HG02610 (cell line): Measurements from ENCODE around the gene TAF4.
"Not testable (repeated sequence)": the region's sequence is repeated elsewhere in the genome, so short reads cannot be mapped to it uniquely, and the experiment has no call there.

Experiments
- ATAC-seq: cut with Tn5 transposase; IDR thresholded peaks from one replicate; pipeline ENCODE4 v1.9.1; 2021; ENCODE audit warnings: mild to moderate bottlenecking, moderate library complexity; ENCODE audit not compliant: unreplicated experiment

The TAF4 gene, protein sequence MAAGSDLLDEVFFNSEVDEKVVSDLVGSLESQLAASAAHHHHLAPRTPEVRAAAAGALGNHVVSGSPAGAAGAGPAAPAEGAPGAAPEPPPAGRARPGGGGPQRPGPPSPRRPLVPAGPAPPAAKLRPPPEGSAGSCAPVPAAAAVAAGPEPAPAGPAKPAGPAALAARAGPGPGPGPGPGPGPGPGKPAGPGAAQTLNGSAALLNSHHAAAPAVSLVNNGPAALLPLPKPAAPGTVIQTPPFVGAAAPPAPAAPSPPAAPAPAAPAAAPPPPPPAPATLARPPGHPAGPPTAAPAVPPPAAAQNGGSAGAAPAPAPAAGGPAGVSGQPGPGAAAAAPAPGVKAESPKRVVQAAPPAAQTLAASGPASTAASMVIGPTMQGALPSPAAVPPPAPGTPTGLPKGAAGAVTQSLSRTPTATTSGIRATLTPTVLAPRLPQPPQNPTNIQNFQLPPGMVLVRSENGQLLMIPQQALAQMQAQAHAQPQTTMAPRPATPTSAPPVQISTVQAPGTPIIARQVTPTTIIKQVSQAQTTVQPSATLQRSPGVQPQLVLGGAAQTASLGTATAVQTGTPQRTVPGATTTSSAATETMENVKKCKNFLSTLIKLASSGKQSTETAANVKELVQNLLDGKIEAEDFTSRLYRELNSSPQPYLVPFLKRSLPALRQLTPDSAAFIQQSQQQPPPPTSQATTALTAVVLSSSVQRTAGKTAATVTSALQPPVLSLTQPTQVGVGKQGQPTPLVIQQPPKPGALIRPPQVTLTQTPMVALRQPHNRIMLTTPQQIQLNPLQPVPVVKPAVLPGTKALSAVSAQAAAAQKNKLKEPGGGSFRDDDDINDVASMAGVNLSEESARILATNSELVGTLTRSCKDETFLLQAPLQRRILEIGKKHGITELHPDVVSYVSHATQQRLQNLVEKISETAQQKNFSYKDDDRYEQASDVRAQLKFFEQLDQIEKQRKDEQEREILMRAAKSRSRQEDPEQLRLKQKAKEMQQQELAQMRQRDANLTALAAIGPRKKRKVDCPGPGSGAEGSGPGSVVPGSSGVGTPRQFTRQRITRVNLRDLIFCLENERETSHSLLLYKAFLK

GRCh38 chr20:62065674-62066338 is at the start of gene TAF4:
Gene TAF4, minus strand, starts transcription at chr20:62065881. Its CDS starts 71 bp downstream, at chr20:62065810.
- peak; percentile 59 for ATAC-seq

- no peak for ATAC-seq
Measured at GRCh38 chr20:62114894-62115293, 49.2 kb upstream of the TAF4 start.

DNA sequence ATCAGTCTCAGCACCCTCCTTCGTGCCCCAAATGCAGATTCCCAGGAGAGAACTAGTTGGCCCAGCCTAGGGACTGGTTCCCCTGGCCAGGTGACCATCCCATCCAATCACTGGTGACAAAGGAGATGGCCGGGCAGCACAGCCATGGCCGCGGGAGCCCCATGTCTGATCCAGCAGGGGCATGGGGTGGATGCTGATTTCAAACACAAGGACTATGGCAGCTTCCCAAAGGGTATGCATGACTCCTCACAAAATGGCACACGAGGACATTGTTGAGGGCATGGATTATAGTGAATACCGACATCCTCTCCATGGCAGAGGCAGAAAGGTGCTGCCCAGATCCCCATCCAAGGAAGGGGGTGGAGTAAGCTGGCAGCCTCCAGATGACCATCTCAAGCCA is 46.7 kb upstream of the TAF4 start:
- ATAC-seq = no peak

DNA sequence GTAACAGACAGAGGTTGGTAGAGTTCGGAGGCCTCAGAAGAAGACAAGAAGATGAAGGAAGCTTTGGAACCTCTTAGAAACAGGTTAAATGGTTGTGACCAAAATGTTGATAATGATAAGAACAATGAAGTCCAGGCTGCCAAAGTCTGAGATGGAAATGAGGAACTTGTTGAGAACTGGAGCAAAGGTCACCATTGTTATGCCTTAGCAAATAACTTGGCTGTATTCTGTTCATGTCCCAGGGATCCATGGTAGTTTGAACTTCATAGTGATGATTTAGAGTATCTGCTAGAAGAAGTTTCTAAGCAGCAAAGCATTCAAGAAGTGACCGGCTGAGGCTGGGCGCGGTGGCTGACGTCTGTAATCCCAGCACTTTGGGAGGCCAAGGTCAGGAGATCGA is 45.5 kb upstream of the TAF4 start:
- no peak for ATAC-seq

GRCh38 chr20:62105592-62105991 is 39.9 kb upstream of the TAF4 start:
- no peak for ATAC-seq

DNA sequence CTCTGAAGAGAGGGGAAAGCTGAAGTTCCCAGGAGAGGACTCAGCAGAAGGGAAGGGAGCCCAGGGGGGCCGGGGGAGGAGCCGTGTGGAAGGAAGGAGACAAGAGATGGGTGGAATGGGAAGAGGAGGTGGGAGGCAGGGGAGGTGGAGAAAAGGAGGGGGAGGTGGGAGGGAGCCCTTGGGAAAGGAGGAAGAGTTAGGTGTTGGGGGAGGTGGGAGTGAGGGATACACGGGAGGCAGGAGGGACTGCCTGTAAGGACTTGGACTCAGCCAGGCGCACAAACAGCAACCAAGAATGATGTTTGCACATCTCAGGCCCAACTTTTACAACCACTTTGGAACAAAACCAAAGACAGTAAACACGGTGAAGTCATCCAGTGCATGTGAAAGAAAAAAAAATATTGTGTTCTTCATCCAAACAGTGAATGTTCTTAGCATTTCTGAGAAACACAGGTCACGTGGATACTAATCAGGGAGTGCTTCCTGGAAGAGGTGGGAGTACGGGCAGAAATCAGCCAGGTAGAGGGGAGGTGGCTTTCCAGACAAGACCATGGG is 39.2 kb upstream of the TAF4 start:
- ATAC-seq = no peak

- ATAC-seq = no peak
Measured at GRCh38 chr20:62104234-62104789, 38.6 kb upstream of the TAF4 start.

DNA sequence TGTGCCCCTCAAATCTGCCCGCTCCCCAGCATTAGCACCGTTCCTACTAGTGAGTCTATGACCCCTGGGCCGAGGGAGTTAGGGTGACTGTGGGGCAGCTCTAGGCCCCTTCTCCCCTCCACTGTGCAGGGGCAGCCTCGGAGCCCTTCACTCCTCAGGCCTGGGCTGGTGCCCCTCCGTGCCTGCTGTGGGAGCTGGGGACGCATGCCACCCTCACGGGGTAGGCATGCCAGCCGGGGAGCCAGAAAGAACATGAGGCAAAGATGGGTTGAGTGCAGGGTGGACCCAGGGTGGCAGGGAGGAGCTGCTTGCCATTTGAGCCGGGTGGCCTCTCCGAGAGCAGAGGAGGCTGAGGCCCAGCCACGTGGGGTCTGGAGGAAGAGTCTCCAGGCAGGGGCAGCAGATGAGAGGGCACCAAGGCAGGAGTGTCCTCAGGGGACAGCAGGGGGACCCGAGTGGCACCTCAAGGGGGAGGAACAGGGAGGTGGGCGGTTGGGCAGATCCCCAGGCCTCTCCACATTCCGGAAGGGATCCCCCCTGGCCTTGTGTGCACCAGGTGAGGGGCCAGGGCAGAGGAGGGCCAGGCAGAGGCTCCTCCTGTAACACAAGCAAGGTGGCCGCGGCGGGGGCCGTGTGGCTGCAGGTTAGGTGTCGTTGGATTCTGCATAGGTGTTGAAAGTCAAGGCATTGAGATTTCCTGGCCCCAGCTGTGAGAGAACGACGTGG is 38.0 kb upstream of the TAF4 start:
- no peak for ATAC-seq

DNA sequence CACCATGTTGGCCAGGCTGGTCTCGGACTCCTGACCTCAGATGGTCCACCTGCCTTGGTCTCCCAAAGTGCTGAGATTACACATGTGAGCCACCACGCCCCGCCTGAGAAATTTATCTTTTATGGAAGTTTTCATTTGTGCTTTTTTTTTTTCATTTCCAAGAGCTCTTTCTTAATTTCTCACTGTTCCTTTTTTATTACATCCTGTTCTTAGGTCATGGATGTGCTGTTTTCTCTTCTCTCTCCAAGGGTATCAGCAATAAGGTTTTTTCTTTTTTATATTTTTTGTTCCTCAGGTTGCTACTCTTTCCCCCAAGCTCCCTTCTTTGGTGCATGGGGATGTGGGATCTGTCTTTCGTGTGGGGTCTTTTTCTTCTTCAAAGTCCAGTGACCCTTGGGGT is 35.4 kb upstream of the TAF4 start:
- ATAC-seq = no peak

DNA sequence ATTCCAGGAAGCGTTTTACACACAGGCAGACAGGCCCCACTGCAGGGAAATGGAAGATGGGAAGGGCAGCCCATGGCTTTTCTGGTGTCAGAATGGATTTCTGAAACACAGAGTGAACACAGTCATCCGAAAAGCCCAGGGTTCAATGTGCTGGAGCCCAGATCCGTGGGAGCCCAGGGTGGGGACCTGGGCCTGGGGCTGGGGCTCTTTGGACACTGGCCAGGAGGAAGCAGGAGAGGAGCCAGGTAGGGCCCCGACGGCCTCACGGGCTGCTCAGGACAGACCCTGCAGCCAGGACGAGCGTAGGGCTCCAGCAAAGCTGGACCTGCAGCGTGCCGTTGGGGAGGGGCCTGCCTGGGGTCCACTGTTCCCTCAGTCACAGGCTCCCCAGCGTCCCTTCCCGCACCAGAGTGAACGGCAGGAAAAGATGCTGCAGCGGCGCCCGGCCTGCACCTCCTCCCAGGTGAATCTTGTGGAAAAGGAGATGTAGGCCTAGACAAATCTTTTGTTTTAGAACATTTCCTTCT is 32.3 kb upstream of the TAF4 start:
- no peak for ATAC-seq

- no peak for ATAC-seq
Measured at GRCh38 chr20:62096421-62097380, 31.0 kb upstream of the TAF4 start.

DNA sequence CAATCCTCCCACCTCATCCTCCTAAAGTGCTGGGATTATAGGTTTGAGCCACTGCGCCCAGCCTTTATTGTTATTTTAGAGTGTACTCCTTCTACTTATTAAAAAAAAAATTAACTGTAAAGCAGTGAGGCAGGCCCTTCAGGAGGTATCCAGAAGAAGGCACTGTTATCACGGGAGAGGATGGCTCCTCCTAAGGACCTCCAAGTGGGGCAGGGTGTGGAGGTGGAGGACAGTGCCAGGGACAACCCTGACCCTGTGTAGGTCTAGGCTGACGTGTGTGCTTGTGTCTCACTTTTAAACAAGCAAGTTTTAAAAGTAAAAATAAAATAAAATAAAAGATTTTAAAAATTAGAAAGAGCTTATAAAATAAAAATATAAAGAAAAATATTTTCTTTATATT is 23.7 kb upstream of the TAF4 start:
- ATAC-seq = no peak

- no peak for ATAC-seq
Measured at GRCh38 chr20:62088258-62089127, 22.8 kb upstream of the TAF4 start.

DNA sequence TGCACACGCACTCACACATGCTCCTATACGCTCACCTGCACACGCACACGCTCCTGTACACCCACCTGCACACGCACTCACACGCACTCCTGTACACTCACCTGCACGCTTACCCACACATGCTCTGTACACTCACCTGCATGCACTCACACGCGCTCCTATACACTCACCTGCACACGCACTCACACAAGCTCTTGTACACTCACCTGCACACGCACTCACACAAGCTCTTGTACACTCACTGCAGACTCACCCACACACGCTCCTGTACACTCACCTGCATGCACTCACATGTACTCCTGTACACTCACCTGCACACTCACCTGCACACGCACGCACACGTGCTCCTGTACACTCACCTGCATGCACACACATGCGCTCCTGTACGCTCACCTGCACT is 22.0 kb upstream of the TAF4 start:
- ATAC-seq = no peak

DNA sequence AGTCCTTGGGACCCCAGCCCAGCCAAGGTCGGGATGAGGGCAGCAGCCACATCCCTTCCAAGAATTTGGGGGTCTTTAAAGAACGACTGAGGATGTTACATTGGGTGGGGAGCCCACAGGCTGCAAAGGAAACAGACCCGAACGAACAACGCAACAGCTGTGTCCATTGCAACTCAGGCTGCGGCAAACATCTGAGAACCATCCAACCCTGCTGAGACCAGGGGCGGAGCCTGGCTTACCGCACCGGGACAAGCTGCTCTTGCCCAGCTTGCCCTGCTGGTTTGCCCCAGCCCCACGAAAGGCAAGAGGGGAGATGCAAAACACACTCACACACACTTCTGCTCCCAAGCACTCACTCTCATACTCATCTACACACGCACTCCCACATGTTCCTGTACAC is 21.5 kb upstream of the TAF4 start:
- no peak for ATAC-seq

DNA sequence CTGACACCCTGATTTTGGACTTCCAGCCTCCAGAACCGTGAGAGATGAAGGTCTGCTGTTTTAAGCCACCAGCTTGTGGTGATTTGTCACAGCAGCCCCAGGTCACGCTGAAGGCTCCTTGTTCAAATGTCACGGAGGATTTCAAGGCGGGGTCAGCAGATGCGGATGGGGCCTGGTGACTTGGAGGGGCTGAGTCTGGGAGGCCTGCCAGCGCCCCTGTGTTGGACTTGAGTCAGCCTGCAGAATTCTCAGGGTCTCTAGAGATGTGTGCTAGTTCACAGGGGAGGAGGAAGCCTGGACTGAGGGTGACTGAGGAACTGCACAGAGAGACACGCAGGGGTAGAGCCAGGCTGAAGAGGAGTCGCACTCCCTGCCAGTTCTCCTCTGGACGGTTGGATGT is 19.5 kb upstream of the TAF4 start:
- no peak for ATAC-seq

DNA sequence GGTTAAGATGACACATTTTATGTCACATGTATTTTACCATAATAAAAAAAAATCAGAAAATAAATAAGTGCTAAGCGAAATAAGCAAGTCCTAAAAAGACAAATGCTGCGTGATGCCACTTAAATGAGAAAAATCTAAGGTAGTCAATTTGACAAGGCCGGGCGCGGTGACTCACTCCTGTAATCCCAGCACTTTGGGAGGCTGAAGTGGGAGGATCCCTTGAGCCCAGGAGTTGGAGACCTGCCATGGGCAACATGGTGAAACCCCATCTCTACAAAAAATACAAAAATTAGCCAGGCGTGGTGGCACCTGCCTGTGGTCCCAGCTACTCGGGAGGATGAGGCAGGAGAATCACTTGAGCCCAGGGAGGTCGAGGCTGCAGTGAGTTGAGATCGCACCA is 18.5 kb upstream of the TAF4 start:
- ATAC-seq = not testable (repeated sequence)
